Astrocyte (in vitro differentiated cells and primary cell): Measurements from ENCODE around the gene PARP14. TPM values are rescaled to one million over a fixed set of nuclear protein-coding genes. Genes with fewer than 3 reads are reported as not detected.

Experiments
- DNase-seq: peaks from one replicate; pipeline ENCODE4 v3.0.0-alpha.2; 2010; ENCODE audit warnings: low read depth
- FAIRE-seq: peaks from 2 replicates; lab custom pipeline; 2011; peaks lifted over from hg19 to GRCh38; lab: Jason Lieb, UNC
- H2AFZ ChIP-seq: 2 replicates; pipeline ENCODE4 v1.6.0; 2012; ENCODE audit warnings: low read depth, low read length, inconsistent platforms
- H3K27ac ChIP-seq: 2 replicates; pipeline ENCODE4 v1.5.1; 2011; ENCODE audit warnings: low read depth, low read length, inconsistent platforms
- H3K27me3 ChIP-seq: 2 replicates; pipeline ENCODE4 v1.6.0; 2011; ENCODE audit warnings: low read length, inconsistent platforms; ENCODE audit not compliant: insufficient read depth
- H3K36me3 ChIP-seq: 2 replicates; pipeline ENCODE4 v1.5.1; 2011; ENCODE audit warnings: low read length, inconsistent platforms; ENCODE audit not compliant: insufficient read depth
- H3K4me1 ChIP-seq: 2 replicates; pipeline ENCODE4 v1.5.1; 2011; ENCODE audit warnings: low read length, inconsistent platforms; ENCODE audit not compliant: insufficient read depth
- H3K4me2 ChIP-seq: 2 replicates; pipeline ENCODE4 v1.6.0; 2012; ENCODE audit warnings: low read length, inconsistent platforms
- H3K4me3 ChIP-seq: 2 replicates; pipeline ENCODE4 v1.5.1; 2011; ENCODE audit warnings: low read depth, mild to moderate bottlenecking, low read length, inconsistent platforms; ENCODE audit not compliant: insufficient read depth
- H3K79me2 ChIP-seq: 2 replicates; pipeline ENCODE4 v1.6.0; 2012; ENCODE audit warnings: mild to moderate bottlenecking, low read length, inconsistent platforms; ENCODE audit not compliant: insufficient read depth
- H3K9ac ChIP-seq: 2 replicates; pipeline ENCODE4 v1.6.0; 2012; ENCODE audit warnings: mild to moderate bottlenecking, low read length, inconsistent platforms
- H3K9me3 ChIP-seq: 2 replicates; pipeline ENCODE4 v1.5.1; 2012; ENCODE audit warnings: low read depth, mild to moderate bottlenecking, low read length, inconsistent platforms; ENCODE audit not compliant: insufficient read depth
- H4K20me1 ChIP-seq: 2 replicates; pipeline ENCODE4 v1.6.0; 2012; ENCODE audit warnings: low read length, inconsistent platforms; ENCODE audit not compliant: insufficient read depth
- H3K27ac Mint-ChIP-seq: one replicate; pipeline ENCODE4 v1.8.0; 2021; ENCODE audit warnings: mild to moderate bottlenecking, mixed read lengths; ENCODE audit not compliant: unreplicated experiment
- H3K27me3 Mint-ChIP-seq: one replicate; pipeline ENCODE4 v1.8.0; 2021; ENCODE audit warnings: low read depth, mixed read lengths; ENCODE audit not compliant: unreplicated experiment
- H3K36me3 Mint-ChIP-seq: one replicate; pipeline ENCODE4 v1.8.0; 2021; ENCODE audit warnings: low read depth, mixed read lengths; ENCODE audit not compliant: unreplicated experiment
- H3K4me1 Mint-ChIP-seq: one replicate; pipeline ENCODE4 v1.8.0; 2021; ENCODE audit warnings: low read depth, mixed read lengths; ENCODE audit not compliant: unreplicated experiment
- H3K4me3 Mint-ChIP-seq: one replicate; pipeline ENCODE4 v1.8.0; 2021; ENCODE audit warnings: mild to moderate bottlenecking, moderate library complexity, mixed read lengths; ENCODE audit not compliant: unreplicated experiment
- H3K9me3 Mint-ChIP-seq: one replicate; pipeline ENCODE4 v1.8.0; 2021; ENCODE audit warnings: mild to moderate bottlenecking, mixed read lengths; ENCODE audit not compliant: unreplicated experiment
- CTCF ChIP-seq: IDR thresholded peaks from 2 replicates; pipeline ENCODE4 v1.5.1; 2011; ENCODE audit warnings: low read depth, mild to moderate bottlenecking, inconsistent platforms, low read length, moderate library complexity; ENCODE audit not compliant: insufficient read depth
- EZH2 ChIP-seq: IDR thresholded peaks from 2 replicates; pipeline ENCODE4 v1.6.1; 2012; ENCODE audit warnings: mild to moderate bottlenecking, low read length, inconsistent platforms; ENCODE audit not compliant: insufficient read depth
- total RNA-seq: library from RNA; stranded (reverse); gene quantifications from 2 replicates; pipeline ENCODE4 v1.2.1, GENCODE V29; 2021

The PARP14 gene
- total RNA-seq, 1 donor from 2014 or later, result 148 TPM

GRCh38 chr3:122671553-122671952 is 9.1 kb upstream of the PARP14 start:
- Mint-ChIP-seq H3K27ac (no peak overlapping the region), H3K4me3 (no peak overlapping the region), H3K27me3 (no peaks in the 10 kb centered on the region), H3K4me1 (peaks cover 9% of the 10 kb centered on the region), H3K9me3 (no peaks in the 10 kb centered on the region), H3K36me3 (no peaks in the 10 kb centered on the region)
- no peak overlapping the region for H3K4me2 ChIP-seq
- H3K9me3 ChIP-seq, result no peaks in the 10 kb centered on the region
- H3K27me3 ChIP-seq, result no peaks in the 10 kb centered on the region
- no peaks in the 10 kb centered on the region for H3K79me2 ChIP-seq
- H3K9ac ChIP-seq, result no peak overlapping the region
- H3K4me3 ChIP-seq, result no peak overlapping the region
- DNase-seq (no peak), FAIRE-seq (no peak)
- TF ChIP-seq CTCF, result no peak
- TF ChIP-seq EZH2, result no peak
- H3K4me1 ChIP-seq, result peaks cover under 1% of the 10 kb centered on the region
- no peak overlapping the region for H3K27ac ChIP-seq
- H4K20me1 ChIP-seq, result no peaks in the 10 kb centered on the region
- H2AFZ ChIP-seq, result no peak overlapping the region
- no peaks in the 10 kb centered on the region for H3K36me3 ChIP-seq

- H3K27me3 Mint-ChIP-seq, result no peaks in the 10 kb centered on the region
- H3K4me3 Mint-ChIP-seq, result no peak overlapping the region
- Histone ChIP-seq H3K9ac (no peak overlapping the region), H3K4me2 (no peak overlapping the region), H3K79me2 (no peaks in the 10 kb centered on the region), H3K27ac (no peak overlapping the region), H3K9me3 (no peaks in the 10 kb centered on the region), H3K36me3 (no peaks in the 10 kb centered on the region), H3K4me1 (peaks cover 11% of the 10 kb centered on the region), H3K4me3 (no peak overlapping the region), H2AFZ (no peak overlapping the region), H4K20me1 (no peaks in the 10 kb centered on the region), H3K27me3 (no peaks in the 10 kb centered on the region)
- TF ChIP-seq EZH2, result no peak
- no peak for TF ChIP-seq CTCF
- no peak overlapping the region for H3K27ac Mint-ChIP-seq
- H3K9me3 Mint-ChIP-seq, result no peaks in the 10 kb centered on the region
- H3K4me1 Mint-ChIP-seq, result peaks cover 16% of the 10 kb centered on the region
- no peak for FAIRE-seq
- DNase-seq, result no peak
- H3K36me3 Mint-ChIP-seq, result no peaks in the 10 kb centered on the region
Observed at GRCh38 chr3:122674339-122674738, 6.3 kb upstream of the PARP14 start.

- H3K4me3 Mint-ChIP-seq, result no peak overlapping the region
- H3K36me3 Mint-ChIP-seq, result peaks cover 5% of the 10 kb centered on the region
- Histone ChIP-seq H3K36me3 (no peaks in the 10 kb centered on the region), H3K4me2 (no peak overlapping the region), H3K27me3 (no peaks in the 10 kb centered on the region), H3K4me1 (peaks cover 26% of the 10 kb centered on the region), H3K4me3 (no peak overlapping the region), H3K9me3 (no peaks in the 10 kb centered on the region), H4K20me1 (no peaks in the 10 kb centered on the region), H3K79me2 (peaks cover 4% of the 10 kb centered on the region), H3K9ac (no peak overlapping the region), H2AFZ (no peak overlapping the region), H3K27ac (no peak overlapping the region)
- no peaks in the 10 kb centered on the region for H3K9me3 Mint-ChIP-seq
- H3K27me3 Mint-ChIP-seq, result no peaks in the 10 kb centered on the region
- peaks cover 20% of the 10 kb centered on the region for H3K4me1 Mint-ChIP-seq
- FAIRE-seq (no peak), DNase-seq (peak; percentile 48)
- TF ChIP-seq CTCF (no peak), EZH2 (no peak)
- H3K27ac Mint-ChIP-seq, result no peak overlapping the region
Observed at GRCh38 chr3:122676759-122677158, 3.9 kb upstream of the PARP14 start.
